Measurements from ENCODE around the gene C5orf46.

DNA sequence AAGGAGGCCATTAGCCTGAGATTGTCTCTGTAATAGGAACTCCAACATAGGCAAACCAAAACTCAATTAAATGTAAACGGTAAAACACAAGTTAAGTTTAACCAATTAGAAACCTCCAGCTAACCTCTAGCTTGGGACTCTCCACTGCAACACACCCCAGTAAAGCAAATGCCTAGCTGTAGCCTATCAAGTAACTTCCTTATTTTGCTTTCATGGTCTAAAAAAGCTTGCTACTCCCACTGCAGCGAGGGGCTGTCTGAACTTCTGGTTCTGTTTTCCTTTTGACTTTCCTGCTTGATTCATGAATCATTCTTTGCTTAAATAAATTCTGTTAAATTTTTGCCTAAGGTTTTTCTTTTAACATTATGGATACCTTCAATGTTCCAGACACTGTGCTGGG is 24.4 kb upstream of the C5orf46 start:
- TF ChIP-seq, protein P1, sequence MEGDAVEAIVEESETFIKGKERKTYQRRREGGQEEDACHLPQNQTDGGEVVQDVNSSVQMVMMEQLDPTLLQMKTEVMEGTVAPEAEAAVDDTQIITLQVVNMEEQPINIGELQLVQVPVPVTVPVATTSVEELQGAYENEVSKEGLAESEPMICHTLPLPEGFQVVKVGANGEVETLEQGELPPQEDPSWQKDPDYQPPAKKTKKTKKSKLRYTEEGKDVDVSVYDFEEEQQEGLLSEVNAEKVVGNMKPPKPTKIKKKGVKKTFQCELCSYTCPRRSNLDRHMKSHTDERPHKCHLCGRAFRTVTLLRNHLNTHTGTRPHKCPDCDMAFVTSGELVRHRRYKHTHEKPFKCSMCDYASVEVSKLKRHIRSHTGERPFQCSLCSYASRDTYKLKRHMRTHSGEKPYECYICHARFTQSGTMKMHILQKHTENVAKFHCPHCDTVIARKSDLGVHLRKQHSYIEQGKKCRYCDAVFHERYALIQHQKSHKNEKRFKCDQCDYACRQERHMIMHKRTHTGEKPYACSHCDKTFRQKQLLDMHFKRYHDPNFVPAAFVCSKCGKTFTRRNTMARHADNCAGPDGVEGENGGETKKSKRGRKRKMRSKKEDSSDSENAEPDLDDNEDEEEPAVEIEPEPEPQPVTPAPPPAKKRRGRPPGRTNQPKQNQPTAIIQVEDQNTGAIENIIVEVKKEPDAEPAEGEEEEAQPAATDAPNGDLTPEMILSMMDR (IDR thresholded peaks at IDR 0.05) = no peak
- no peak for TF ChIP-seq POLR2A (IDR thresholded peaks at IDR 0.05)

Measured in suprapubic skin (tissue), 3 donors.